Suprapubic skin (tissue), 4 donors: Measurements from ENCODE around the gene CLEC16A.

Source experiments
- EP300 ChIP-seq: sonication (generic); formaldehyde crosslinking; IDR thresholded peaks from one replicate; pipeline ENCODE4 v1.6.1; 2017; ENCODE audit warnings: antibody characterized with exemption
- POLR2AphosphoS5 ChIP-seq, 3 donors: sonication (generic); formaldehyde crosslinking; IDR thresholded peaks; one replicate each; pipeline ENCODE4 v1.6.1; 2017; ENCODE audit warnings: antibody characterized with exemption in 3 of 3

DNA sequence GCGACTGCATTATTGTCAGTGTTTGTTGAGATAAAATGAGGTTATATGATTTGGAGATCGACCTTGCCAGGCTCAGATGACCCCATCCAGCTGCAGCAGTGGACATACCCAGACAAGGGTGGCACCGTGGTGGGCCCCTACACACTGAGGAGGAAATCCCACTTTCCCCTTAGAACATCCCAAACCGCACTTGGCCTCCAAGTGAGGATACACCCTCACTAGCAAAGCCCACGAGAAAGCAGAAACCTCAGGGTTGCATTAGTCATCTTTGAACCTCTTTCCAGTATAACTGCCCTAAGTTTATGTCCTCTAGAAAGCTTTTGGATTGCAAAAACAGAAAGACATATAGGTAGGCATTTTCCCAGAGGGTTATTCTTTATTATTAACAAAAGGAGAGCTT lies 101.5 kb downstream of the CLEC16A start:
- TF ChIP-seq POLR2AphosphoS5 (IDR thresholded peaks at IDR 0.05): no peak
- no peak for TF ChIP-seq EP300
